ENCODE data around the gene ICAM1. TPM values are rescaled to one million over a fixed set of nuclear protein-coding genes. Genes with fewer than 3 reads are reported as not detected.

Gene ICAM1
- total and polyA plus RNA-seq, 2 of the 13 experiments (the other 11 are each of a cell fraction or from before 2014, with no cell fraction given) = 37.9 to 98.4 TPM

DNA sequence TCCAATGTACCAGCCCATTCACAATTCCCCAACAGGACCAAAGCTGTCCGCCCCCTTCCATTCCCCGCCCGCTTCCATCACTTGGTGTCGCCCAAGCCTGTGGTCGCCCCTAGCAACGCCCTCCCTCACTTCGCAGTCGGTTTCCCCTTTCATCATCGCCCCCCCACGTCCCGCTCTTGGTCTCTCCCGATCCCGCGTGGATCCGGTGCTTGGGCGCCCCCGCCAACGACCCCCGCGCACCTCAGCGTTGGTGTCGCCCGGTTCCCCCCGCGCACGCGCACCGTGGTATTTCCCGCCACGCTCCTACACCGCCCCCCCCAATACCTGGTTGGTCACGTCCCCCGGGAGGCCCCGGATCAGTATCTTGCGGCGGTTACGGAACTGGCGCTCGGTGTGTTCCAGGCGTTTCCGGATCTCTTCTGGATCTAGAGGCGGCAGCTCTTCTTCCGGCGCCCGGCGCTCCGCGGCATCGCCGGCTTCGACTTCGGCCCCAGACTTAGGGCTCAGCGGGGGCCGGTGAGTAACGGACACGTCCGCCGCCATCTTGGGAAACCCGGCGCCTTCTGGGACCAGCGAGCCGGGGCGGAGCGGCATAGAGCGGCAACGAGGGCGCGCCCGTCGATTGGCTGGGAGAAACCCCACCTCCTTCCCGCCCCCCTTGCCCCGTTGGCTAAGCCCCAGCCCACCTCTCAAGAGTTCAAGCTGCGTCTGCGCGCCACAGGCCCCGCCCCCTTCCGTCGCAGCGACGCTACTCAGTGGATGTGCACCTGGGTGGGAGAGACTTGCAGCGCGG, 62.2 kb downstream of the ICAM1 start, which contains the start of gene RAVER1 (continued):
- TF ChIP-seq, protein P1, sequence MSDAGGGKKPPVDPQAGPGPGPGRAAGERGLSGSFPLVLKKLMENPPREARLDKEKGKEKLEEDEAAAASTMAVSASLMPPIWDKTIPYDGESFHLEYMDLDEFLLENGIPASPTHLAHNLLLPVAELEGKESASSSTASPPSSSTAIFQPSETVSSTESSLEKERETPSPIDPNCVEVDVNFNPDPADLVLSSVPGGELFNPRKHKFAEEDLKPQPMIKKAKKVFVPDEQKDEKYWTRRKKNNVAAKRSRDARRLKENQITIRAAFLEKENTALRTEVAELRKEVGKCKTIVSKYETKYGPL (CRISPR knock-in tag; IDR thresholded peaks at IDR 0.05) = no peak
- no peak for TF ChIP-seq ZNF878 (CRISPR knock-in tag; IDR thresholded peaks at IDR 0.05)
- peak; percentile 67; the same call in 1 of the 2 replicates for TF ChIP-seq NR1H2 (CRISPR knock-in tag; IDR thresholded peaks at IDR 0.05; ENCODE audit: borderline replicate concordance, low read depth)
- TF ChIP-seq ZNF549 (CRISPR knock-in tag; IDR thresholded peaks at IDR 0.05) = no peak
- no peak for TF ChIP-seq SNRNP70 (IDR thresholded peaks at IDR 0.05; ENCODE audit: low read depth, low read length)
- TF ChIP-seq MIXL1 (CRISPR knock-in tag; IDR thresholded peaks at IDR 0.05) = no peak
- TF ChIP-seq SIX1 (CRISPR knock-in tag; IDR thresholded peaks at IDR 0.05; ENCODE audit: borderline replicate concordance) = no peak
- 0 out of 2 replicates have a peak, but pooled peaks have one; percentile 30 for TF ChIP-seq MED1 (CRISPR knock-in tag; IDR thresholded peaks at IDR 0.05)
- no peak for TF ChIP-seq ZNF260 (CRISPR knock-in tag; IDR thresholded peaks at IDR 0.05; ENCODE audit: borderline replicate concordance, low read depth)
- TF ChIP-seq ZIK1 (CRISPR knock-in tag; IDR thresholded peaks at IDR 0.05; ENCODE audit: borderline replicate concordance, low read depth) = no peak; the same call in 1 of the 2 replicates
- peak; percentile 73 for TF ChIP-seq KAT8 (CRISPR knock-in tag; IDR thresholded peaks at IDR 0.05)
- TF ChIP-seq, protein P2, sequence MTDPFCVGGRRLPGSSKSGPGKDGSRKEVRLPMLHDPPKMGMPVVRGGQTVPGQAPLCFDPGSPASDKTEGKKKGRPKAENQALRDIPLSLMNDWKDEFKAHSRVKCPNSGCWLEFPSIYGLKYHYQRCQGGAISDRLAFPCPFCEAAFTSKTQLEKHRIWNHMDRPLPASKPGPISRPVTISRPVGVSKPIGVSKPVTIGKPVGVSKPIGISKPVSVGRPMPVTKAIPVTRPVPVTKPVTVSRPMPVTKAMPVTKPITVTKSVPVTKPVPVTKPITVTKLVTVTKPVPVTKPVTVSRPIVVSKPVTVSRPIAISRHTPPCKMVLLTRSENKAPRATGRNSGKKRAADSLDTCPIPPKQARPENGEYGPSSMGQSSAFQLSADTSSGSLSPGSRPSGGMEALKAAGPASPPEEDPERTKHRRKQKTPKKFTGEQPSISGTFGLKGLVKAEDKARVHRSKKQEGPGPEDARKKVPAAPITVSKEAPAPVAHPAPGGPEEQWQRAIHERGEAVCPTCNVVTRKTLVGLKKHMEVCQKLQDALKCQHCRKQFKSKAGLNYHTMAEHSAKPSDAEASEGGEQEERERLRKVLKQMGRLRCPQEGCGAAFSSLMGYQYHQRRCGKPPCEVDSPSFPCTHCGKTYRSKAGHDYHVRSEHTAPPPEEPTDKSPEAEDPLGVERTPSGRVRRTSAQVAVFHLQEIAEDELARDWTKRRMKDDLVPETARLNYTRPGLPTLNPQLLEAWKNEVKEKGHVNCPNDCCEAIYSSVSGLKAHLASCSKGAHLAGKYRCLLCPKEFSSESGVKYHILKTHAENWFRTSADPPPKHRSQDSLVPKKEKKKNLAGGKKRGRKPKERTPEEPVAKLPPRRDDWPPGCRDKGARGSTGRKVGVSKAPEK (CRISPR knock-in tag; IDR thresholded peaks at IDR 0.05; ENCODE audit: borderline replicate concordance) = no peak
- TF ChIP-seq IRF2 (CRISPR knock-in tag; IDR thresholded peaks at IDR 0.05) = no peak; the same call in 1 of the 2 replicates
- TF ChIP-seq ARHGAP35 (CRISPR knock-in tag; IDR thresholded peaks at IDR 0.05; ENCODE audit: borderline replicate concordance) = no peak
- TF ChIP-seq, protein P3, sequence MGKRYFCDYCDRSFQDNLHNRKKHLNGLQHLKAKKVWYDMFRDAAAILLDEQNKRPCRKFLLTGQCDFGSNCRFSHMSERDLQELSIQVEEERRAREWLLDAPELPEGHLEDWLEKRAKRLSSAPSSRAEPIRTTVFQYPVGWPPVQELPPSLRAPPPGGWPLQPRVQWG (CRISPR knock-in tag; IDR thresholded peaks at IDR 0.05; ENCODE audit: borderline replicate concordance, low read depth) = no peak
- TF ChIP-seq ZNF44 (CRISPR knock-in tag; IDR thresholded peaks at IDR 0.05) = no peak
- TF ChIP-seq MAFF (IDR thresholded peaks at IDR 0.05; ENCODE audit: low read depth, low read length) = no peak
- no peak for TF ChIP-seq SNAI1 (CRISPR knock-in tag; IDR thresholded peaks at IDR 0.05; ENCODE audit: borderline replicate concordance)
- TF ChIP-seq, protein P4, sequence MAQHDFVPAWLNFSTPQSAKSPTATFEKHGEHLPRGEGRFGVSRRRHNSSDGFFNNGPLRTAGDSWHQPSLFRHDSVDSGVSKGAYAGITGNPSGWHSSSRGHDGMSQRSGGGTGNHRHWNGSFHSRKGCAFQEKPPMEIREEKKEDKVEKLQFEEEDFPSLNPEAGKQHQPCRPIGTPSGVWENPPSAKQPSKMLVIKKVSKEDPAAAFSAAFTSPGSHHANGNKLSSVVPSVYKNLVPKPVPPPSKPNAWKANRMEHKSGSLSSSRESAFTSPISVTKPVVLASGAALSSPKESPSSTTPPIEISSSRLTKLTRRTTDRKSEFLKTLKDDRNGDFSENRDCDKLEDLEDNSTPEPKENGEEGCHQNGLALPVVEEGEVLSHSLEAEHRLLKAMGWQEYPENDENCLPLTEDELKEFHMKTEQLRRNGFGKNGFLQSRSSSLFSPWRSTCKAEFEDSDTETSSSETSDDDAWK (CRISPR knock-in tag; IDR thresholded peaks at IDR 0.05) = no peak
- TF ChIP-seq NR2C2 (CRISPR knock-in tag; IDR thresholded peaks at IDR 0.05; ENCODE audit: borderline replicate concordance) = peak; percentile 64; the same call in 1 of the 2 replicates
- TF ChIP-seq ATF7-NPFF (CRISPR knock-in tag; IDR thresholded peaks at IDR 0.05; ENCODE audit: low read depth) = peak; percentile 76
- TF ChIP-seq, protein P5, sequence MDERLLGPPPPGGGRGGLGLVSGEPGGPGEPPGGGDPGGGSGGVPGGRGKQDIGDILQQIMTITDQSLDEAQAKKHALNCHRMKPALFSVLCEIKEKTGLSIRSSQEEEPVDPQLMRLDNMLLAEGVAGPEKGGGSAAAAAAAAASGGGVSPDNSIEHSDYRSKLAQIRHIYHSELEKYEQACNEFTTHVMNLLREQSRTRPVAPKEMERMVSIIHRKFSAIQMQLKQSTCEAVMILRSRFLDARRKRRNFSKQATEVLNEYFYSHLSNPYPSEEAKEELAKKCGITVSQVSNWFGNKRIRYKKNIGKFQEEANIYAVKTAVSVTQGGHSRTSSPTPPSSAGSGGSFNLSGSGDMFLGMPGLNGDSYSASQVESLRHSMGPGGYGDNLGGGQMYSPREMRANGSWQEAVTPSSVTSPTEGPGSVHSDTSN (CRISPR knock-in tag; IDR thresholded peaks at IDR 0.05) = no peak
- peak; percentile 51; the same call in 1 of the 2 replicates for TF ChIP-seq HOXA3 (CRISPR knock-in tag; IDR thresholded peaks at IDR 0.05)
- TF ChIP-seq MIER3 (CRISPR knock-in tag; IDR thresholded peaks at IDR 0.05; ENCODE audit: borderline replicate concordance) = peak; percentile 29; the same call in 1 of the 2 replicates

Measured in HepG2 (cell line).